Duodenal mucosa (tissue), 2 donors: ENCODE data around the gene FGF21.
"Not testable (repeated sequence)": the region's sequence is repeated elsewhere in the genome, so short reads cannot be mapped to it uniquely, and the experiment has no call there.

Source experiments
- H3K27ac ChIP-seq: one replicate; pipeline ENCODE4 v1.7.0; 2013; ENCODE audit warnings: low read depth, low read length
- H3K27me3 ChIP-seq, 2 donors: one replicate each; pipeline ENCODE4 v1.7.0; 2013; ENCODE audit warnings: low read length in 2 of 2, control low read depth in 1 of 2; ENCODE audit not compliant: insufficient read depth in 2 of 2, control insufficient read depth in 1 of 2
- H3K36me3 ChIP-seq, 2 donors: one replicate each; pipeline ENCODE4 v1.7.0; 2013; ENCODE audit warnings: low read length in 2 of 2, control low read depth in 1 of 2; ENCODE audit not compliant: insufficient read depth in 2 of 2, control insufficient read depth in 1 of 2
- H3K4me1 ChIP-seq, 2 donors: one replicate each; pipeline ENCODE4 v1.7.0; 2013; ENCODE audit warnings: low read length in 2 of 2, control low read depth in 1 of 2; ENCODE audit not compliant: insufficient read depth in 2 of 2, control insufficient read depth in 1 of 2
- H3K4me3 ChIP-seq, 2 donors: one replicate each; pipeline ENCODE4 v1.7.0; 2013; ENCODE audit warnings: low read length in 2 of 2, low read depth in 1 of 2
- H3K9ac ChIP-seq, 2 donors: one replicate each; pipeline ENCODE4 v1.7.0; 2013; ENCODE audit warnings: low read length in 2 of 2, low read depth in 1 of 2
- H3K9me3 ChIP-seq, 2 donors: one replicate each; pipeline ENCODE4 v1.7.0; 2013; ENCODE audit warnings: low read length in 2 of 2, control low read depth in 1 of 2; ENCODE audit not compliant: control insufficient read depth in 1 of 2

The FGF21 gene

DNA sequence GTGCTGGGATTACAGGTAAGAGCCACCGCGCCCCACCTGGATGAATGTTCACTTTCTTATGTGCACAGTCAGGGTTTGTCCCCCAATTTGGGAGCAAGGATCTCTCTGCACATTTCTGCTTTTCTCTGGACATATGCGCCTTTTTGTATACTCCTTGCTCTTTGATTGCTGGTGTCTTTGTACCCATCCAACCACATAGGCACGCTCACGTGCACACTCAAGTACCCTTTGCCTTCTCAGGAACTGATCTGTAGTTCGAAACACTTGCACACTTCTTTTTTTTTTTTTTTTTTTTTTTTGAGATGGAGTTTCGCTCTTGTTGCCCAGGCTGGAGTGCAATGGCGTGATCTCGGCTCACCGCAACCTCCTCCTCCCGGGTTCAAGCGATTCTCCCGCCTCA is 37.2 kb upstream of the FGF21 start:
- H3K9me3 ChIP-seq, H3K9ac ChIP-seq, H3K27ac ChIP-seq, H3K36me3 ChIP-seq, H3K27me3 ChIP-seq, H3K4me3 ChIP-seq: not testable (repeated sequence)
- peaks cover 26 to 33% of the 10 kb centered on the region in 2 donors for H3K4me1 ChIP-seq

- Histone ChIP-seq H3K9me3 (no peaks in the 10 kb centered on the region), H3K9ac (no peak overlapping the region), H3K36me3 (no peaks in the 10 kb centered on the region), H3K4me3 (no peak overlapping the region), H3K4me1 (peaks cover 20 to 27% of the 10 kb centered on the region in 2 donors), H3K27ac (no peak overlapping the region), H3K27me3 (no peaks in the 10 kb centered on the region)
These were observed 36.6 kb upstream of the FGF21 start for GRCh38 chr19:48718711-48719231.

- H3K9ac ChIP-seq = peak within 1 kb of the TSS in 1 of 2 donors; percentile 58
- no peaks in the 10 kb centered on the region for H3K36me3 ChIP-seq
- no peak within 1 kb of the TSS for H3K27ac ChIP-seq
- H3K9me3 ChIP-seq = no peaks in the 10 kb centered on the region
- peaks cover 20 to 27% of the 10 kb centered on the region in 2 donors for H3K4me1 ChIP-seq
- H3K27me3 ChIP-seq = no peaks in the 10 kb centered on the region
- peak within 1 kb of the TSS; percentile 69 to 86 for H3K4me3 ChIP-seq
These were observed 35.8 kb upstream of the FGF21 start, which contains the start of gene MAMSTR for GRCh38 chr19:48719263-48720171. MAMSTR (minus strand) TSS chr19:48719725; CDS start chr19:48719031, 694 bp downstream.

- H3K4me3 ChIP-seq = peak overlapping the region in 1 of 2 donors; percentile 86
- H3K4me1 ChIP-seq = peaks cover 20 to 24% of the 10 kb centered on the region in 2 donors
- H3K9ac ChIP-seq = no peak overlapping the region
- H3K27me3 ChIP-seq = no peaks in the 10 kb centered on the region
- no peaks in the 10 kb centered on the region for H3K36me3 ChIP-seq
- H3K9me3 ChIP-seq = no peaks in the 10 kb centered on the region
- no peak overlapping the region for H3K27ac ChIP-seq
These were observed 35.1 kb upstream of the FGF21 start for GRCh38 chr19:48720251-48720612.

DNA sequence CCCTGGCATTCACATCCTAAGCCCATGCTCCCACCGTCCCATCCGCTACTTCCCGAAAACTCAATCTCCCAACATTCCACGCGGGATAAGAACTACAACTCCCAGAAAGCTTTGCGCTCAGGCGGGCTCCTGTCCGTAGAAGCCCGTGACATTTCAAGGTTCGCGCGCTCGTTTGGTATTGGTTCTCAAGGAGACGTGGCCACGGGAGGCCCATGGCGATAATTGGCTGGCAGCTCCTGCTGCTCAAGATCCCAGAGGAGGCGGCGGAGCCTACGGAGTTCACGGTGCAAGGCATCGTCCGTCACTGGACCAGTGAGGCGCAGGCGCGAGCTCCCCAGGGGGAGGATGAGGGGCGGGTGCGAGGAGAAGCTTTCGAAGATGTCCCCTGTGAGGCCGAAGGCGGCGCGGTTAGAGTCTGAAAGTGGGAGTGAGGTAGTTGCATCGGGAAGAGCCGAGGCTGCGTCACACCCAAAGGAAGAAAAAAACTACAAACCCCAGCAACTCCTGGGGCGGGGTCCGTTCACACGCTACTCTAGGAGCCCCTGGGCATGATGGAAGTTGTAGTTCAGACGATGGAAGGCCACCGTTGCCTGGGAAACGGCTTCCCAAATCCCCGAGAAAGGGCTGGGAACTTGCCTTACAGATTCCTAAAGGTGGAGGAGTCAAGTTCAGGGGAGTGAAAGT is 34.6 kb upstream of the FGF21 start:
- H3K36me3 ChIP-seq = no peaks in the 10 kb centered on the region
- no peaks in the 10 kb centered on the region for H3K27me3 ChIP-seq
- peak overlapping the region; percentile 79 for H3K27ac ChIP-seq
- H3K4me3 ChIP-seq = peak overlapping the region; percentile 69 to 86
- H3K9ac ChIP-seq = peak overlapping the region; percentile 48 to 58
- peaks cover 19 to 21% of the 10 kb centered on the region in 2 donors for H3K4me1 ChIP-seq
- no peaks in the 10 kb centered on the region for H3K9me3 ChIP-seq

- Histone ChIP-seq H3K36me3 (no peaks in the 10 kb centered on the region), H3K27ac (no peak overlapping the region)
These were observed 33.1 kb upstream of the FGF21 start for GRCh38 chr19:48722196-48722708.

GRCh38 chr19:48724796-48725753 is 30.2 kb upstream of the FGF21 start:
- H3K4me3 ChIP-seq = no peak overlapping the region

More at GRCh38 chr19:48722196-48722708, 33.1 kb upstream of the FGF21 start:
- Histone ChIP-seq H3K9me3 (peaks cover 0 to 3% of the 10 kb centered on the region in 2 donors), H3K27me3 (no peaks in the 10 kb centered on the region), H3K9ac (no peak overlapping the region), H3K4me1 (peaks cover 10 to 11% of the 10 kb centered on the region in 2 donors), H3K4me3 (no peak overlapping the region)

GRCh38 chr19:48726556-48726955 is 28.8 kb upstream of the FGF21 start:
- H3K9ac ChIP-seq = no peak overlapping the region
- peaks cover 0 to 3% of the 10 kb centered on the region in 2 donors for H3K9me3 ChIP-seq
- H3K4me1 ChIP-seq = peaks cover 6 to 11% of the 10 kb centered on the region in 2 donors
- H3K4me3 ChIP-seq = peak overlapping the region in 1 of 2 donors; percentile 29
- no peaks in the 10 kb centered on the region for H3K27me3 ChIP-seq
- peak overlapping the region; percentile 33 for H3K27ac ChIP-seq
- no peaks in the 10 kb centered on the region for H3K36me3 ChIP-seq

More at GRCh38 chr19:48724796-48725753, 30.2 kb upstream of the FGF21 start:
- H3K4me1 ChIP-seq = peaks cover 9 to 11% of the 10 kb centered on the region in 2 donors
- H3K36me3 ChIP-seq = no peaks in the 10 kb centered on the region
- no peak overlapping the region for H3K9ac ChIP-seq
- no peak overlapping the region for H3K27ac ChIP-seq
- H3K27me3 ChIP-seq = no peaks in the 10 kb centered on the region
- H3K9me3 ChIP-seq = peaks cover 0 to 3% of the 10 kb centered on the region in 2 donors

GRCh38 chr19:48728911-48729664 is 26.2 kb upstream of the FGF21 start:
- Histone ChIP-seq H3K36me3 (no peaks in the 10 kb centered on the region), H3K9me3 (peaks cover 0 to 3% of the 10 kb centered on the region in 2 donors), H3K27me3 (no peaks in the 10 kb centered on the region), H3K4me1 (peaks cover 6 to 11% of the 10 kb centered on the region in 2 donors), H3K4me3 (no peak overlapping the region), H3K27ac (no peak overlapping the region), H3K9ac (no peak overlapping the region)
